HG03097 (cell line): ENCODE measurements around the gene CTCFL.

Experiments
- ATAC-seq: cut with Tn5 transposase; IDR thresholded peaks from one replicate; pipeline ENCODE4 v1.9.1; 2021; ENCODE audit not compliant: unreplicated experiment, low FRiP score

Gene CTCFL, protein sequence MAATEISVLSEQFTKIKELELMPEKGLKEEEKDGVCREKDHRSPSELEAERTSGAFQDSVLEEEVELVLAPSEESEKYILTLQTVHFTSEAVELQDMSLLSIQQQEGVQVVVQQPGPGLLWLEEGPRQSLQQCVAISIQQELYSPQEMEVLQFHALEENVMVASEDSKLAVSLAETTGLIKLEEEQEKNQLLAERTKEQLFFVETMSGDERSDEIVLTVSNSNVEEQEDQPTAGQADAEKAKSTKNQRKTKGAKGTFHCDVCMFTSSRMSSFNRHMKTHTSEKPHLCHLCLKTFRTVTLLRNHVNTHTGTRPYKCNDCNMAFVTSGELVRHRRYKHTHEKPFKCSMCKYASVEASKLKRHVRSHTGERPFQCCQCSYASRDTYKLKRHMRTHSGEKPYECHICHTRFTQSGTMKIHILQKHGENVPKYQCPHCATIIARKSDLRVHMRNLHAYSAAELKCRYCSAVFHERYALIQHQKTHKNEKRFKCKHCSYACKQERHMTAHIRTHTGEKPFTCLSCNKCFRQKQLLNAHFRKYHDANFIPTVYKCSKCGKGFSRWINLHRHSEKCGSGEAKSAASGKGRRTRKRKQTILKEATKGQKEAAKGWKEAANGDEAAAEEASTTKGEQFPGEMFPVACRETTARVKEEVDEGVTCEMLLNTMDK

DNA sequence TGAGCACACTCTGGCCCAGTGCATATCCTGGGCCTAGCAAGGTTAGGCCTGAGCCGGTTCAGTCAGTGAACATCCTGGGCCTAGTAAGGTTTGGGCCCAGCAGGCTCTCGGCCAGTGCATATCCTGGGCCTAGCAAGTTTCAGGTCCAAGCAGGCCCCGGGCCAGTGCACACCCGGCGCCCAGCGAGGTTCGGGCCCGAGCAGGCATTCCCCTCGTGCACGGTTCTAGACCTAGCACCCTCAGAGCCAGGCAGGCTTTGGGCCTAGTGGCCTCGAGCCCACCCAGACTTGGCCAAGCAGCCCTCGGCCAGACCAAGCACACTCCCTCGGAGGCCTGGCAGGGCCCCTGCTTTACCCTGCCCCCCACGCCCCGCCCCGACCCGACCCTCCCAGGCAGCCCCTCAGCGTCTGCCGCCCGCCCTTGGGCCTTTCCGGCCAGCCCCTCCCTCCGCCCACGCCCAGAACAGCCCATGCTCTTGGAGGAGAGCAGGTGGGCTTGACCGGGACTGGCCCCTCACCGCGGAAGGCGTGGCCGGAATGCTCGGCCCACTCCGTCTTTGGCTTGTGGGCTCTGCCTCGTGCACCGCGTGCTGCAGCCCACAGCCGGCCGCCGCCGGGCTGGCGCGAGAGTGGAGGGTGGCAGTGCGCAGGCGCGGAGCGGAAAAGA is at the start of gene CTCFL:
TSS of gene CTCFL (minus strand) at position 630 of the 666 bp plus-strand sequence. CDS start 935 bp downstream, outside the sequence.
- no peak for ATAC-seq

DNA sequence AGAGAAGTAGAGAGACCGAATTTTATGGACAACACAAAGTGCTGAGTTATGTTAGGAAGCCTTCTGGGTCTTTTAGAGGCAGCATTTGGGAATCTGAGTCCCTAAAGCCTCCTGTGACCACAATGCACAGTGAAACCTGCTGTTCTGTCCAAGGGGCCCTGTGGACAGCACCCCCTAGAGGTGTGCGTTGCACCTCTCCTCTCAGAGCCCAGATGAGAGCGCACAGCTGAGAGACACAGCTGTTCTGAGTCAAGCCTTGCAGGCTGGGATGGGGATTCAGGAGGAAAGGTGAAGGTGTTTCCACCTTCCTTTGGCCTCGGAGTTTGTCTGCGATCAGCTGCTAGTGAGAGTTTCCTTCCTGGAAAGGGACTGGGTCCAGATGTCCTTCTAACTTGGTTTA is 49.0 kb upstream of the CTCFL start:
- no peak for ATAC-seq

DNA sequence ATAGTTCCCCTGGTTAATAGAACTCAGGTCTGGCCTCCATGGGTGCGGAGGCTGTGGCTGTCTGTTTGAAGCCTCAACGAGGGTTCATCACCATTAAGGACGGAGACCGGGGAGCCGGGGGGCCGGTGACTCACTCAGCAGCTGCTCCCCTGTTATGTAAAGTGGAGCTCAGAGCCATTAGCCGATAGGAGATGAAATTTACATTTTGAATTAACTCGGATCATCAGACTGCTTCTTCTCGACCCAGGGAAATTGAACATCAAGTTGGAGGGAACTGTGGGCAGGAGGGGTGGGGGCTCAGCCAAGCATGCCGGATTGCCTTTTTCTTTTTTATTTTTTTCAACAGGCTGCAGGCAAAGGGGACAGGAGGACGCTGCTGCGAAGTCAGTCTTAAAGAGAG is 48.3 kb upstream of the CTCFL start:
- no peak for ATAC-seq

DNA sequence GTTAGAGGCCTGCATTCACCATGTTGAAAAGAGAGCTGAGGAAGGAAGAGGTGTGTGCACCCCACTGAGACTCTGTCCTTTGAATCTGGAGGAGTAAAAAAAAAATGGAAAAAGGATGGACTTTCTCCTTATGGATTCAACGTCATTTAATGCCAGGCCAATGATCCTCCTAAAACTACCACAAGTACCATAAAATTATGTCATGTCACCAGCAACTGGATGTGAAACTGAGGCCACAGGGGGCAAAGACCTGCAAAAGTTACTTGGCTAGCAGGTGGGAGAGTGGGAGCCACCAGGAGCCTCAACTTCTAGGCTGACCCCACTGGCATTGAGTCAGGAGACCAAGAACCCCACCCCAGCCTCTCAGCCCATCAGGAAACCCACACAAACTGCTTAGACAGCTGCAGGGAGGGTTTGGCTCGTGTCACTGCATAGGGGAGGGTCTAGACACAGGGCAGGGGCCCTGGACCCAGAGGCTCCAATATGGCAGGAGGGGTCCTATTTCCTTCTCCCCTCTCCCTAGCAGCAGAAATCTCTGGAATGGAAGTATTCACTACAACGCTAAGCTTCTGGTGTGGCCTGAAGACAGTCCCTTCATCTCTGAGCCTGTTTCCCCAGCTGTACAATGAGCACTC is 47.0 kb upstream of the CTCFL start:
- ATAC-seq, result no peak

DNA sequence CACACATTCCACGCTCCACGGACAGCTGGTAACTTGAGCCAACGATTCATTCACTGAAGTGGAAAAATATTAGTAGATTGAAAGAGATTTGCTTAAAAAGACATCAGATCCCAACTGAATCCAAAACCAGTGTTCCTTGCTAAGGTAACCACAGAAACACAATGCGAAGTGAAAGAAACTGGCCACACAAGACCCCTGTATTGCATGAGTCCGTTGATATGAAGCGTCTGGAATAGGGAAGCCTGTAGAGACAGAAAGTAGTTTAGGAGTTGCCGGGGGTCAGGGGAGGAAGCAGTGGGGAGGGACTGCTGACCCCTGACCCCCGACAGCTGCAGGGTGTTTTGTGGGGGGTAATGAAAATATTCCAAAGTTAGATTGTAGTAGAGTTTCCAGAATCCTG is 46.0 kb upstream of the CTCFL start:
- ATAC-seq, result no peak

DNA sequence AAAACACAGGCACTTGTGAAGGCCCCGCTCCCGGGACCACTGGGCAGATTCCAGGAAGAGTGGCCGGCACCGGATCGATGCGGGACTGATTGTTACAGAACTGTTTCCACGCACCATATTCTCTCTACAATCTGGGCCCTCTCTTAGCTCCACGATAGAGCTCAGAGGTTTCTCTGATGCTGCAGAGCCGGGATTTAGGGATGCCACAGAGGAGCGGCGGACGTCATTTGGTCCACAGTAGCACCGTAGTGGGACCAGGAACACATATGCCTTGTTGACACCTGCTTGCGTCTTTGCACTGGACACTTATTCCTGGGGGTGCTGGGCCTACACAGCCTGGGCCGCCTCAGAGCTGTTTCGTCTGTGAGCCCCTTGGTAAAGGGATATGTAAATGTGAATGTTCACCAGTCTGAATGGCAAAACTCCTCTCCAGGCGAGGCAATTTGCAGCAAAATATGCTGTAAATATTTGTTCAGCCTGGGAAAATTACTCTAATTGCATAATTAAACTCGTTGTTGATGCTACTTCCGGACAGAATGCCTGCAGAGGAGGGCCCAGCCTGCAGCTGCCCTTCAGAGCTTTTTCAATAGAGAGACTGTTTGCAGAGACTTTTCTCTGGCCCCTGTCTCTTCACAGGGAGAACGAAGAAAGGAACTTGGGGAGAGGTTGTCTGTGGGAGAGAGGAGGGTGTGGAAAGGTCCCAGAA is 45.4 kb upstream of the CTCFL start:
- ATAC-seq, result no peak

DNA sequence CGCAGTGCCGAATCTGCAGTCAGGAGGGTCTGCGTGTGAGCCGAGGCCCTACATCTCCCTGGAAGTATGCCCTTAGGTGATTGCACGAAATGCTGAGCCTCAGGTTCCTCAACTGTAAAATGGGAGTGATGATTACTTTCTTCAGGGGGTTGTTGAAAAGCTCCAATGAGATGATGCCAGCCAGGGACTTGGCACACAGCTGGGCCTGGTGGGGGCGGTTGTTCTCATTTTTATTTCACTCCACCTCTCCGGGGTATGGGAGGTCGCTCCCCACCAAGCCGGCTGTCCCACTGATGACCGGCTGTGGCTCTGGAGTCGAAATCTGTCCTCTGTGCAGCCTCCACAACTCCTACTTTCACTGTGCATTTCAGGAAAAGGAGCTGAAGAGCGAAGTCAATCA is 44.0 kb upstream of the CTCFL start:
- ATAC-seq, result no peak

DNA sequence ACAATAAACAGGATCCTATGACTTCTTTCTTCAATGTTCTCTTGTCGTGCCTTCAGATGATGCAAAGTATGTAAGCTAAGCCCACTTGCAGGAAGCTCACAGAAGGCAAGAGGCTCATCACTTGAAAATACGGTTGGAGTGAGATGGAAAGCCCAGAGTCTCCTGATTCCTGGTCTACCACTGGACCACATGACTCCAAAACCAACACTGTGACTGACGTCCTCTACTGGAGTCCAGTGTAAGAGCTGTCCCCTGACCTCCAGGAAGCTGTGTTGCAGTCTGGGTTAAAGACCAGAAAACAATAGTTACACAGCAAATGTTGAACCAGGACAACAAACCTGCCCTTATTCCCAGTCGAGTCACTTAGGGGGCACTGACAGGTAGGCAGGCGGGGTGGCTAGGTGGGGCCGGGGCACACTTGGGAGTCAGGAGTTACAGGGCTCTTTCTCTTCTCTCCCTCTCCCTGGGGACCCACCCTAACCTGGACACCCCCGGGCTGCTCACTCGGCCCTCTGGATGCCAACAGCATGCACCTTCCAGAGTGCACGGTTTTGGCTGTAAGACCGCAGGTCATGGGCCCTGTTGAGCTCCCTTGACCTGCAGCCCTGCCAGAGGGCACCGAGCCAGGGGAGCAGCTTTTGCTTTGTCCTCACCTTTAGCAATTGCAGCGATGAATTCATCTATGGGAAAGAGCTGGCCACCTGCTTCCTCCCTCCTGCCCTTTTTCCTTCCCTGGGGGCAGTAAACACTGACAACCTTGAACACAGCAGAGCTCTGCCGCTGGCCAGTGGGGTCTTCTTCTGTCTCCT is 43.4 kb upstream of the CTCFL start:
- ATAC-seq, result no peak

DNA sequence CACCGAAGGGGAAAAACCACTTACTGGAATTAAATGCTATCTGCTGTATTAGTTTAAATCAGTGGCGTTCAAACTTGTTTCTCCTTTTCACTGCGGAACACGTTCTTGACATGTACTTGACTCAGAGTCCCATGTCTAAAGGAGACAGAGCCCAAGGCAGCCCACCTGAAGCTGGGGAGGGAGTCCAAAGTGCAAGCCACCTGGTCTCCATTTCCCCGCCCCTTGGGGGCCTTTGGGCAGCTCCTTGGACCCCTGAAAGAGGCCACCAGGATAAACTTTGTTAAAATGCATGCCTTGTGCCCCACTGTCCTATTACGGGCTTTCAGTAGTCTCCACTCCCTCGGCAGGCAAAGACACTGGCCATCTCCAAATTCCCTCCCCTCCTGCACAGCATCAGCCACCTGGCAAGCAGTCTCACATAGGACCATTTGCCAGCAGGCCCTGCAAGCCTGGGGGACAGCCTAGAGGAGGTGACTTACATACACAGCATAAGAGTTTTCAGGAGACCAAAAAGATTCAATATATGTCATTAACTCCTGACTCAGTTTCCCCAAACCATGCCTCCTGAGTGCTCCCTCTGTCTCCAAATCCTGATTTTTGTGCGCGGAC is 42.6 kb upstream of the CTCFL start:
- ATAC-seq, result no peak

DNA sequence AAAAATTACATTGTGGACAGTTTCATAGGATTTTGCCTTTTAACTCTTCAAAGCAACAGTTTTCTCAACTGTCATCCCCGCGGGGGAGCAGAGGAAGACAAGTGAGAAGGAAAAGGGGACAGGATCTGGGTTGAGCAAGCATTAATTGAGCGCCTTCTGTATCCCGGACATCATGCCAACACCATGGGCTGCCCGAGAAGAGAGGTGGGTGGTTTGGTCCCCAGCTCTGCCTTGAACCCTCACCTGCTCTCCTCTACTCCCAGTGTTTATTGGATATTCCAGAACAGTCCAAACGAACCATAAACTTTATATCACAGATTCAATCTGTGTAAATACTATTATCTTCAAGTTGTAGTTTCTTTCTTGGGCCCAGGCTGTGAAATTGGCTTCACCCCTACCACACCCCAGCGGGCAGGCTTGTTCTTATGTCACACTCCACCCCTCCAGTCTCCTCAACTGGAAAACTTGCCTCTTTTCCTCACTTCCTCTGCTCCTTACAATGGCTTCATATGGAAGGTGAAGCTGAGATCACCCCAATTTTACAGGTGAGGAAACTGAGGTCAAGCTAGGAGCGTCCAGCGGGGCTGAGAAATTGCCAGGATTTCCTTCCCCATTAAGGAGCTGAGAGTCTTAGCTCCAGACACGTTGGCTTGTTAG is 42.0 kb upstream of the CTCFL start:
- no peak for ATAC-seq

DNA sequence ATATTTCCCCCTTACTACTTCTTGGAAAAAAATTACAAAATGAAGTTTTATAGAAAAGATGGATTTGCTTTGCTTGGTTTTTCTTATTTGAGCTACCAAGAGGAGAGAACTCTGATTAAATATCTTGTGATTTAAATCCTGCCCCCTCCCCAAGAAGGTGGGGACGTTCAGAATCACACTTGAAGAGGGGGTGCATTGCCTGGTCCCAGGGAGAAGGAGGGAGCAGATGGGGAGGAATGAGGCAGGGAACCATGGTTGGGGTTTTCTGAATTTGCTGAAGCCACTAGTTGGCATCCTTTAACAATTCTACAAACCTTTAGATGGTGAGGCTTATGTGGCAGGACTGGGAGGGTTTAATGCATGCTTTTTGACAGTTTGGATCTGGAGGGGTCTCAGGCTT is 41.5 kb upstream of the CTCFL start:
- no peak for ATAC-seq

DNA sequence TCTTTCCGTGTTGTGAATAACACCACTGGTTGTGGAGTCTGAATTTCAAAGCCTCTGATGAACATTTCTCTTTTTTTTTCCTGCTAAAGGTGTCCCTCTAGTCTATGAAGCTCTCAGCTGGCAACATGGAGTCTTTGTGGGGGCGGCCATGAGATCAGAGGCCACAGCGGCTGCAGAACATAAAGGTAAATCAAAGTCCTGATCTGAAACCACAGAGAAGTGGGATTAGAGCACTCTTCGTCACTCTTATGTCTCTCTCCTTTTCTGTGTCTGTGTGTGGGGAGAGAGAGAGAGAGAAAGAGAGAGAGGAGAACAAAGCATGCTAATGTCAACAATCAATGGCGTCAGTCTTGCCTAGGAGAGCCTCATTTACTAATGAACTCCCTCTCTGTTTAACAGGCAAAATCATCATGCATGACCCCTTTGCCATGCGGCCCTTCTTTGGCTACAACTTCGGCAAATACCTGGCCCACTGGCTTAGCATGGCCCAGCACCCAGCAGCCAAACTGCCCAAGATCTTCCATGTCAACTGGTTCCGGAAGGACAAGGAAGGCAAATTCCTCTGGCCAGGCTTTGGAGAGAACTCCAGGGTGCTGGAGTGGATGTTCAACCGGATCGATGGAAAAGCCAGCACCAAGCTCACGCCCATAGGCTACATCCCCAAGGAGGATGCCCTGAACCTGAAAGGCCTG is 40.2 kb upstream of the CTCFL start:
- no peak for ATAC-seq

DNA sequence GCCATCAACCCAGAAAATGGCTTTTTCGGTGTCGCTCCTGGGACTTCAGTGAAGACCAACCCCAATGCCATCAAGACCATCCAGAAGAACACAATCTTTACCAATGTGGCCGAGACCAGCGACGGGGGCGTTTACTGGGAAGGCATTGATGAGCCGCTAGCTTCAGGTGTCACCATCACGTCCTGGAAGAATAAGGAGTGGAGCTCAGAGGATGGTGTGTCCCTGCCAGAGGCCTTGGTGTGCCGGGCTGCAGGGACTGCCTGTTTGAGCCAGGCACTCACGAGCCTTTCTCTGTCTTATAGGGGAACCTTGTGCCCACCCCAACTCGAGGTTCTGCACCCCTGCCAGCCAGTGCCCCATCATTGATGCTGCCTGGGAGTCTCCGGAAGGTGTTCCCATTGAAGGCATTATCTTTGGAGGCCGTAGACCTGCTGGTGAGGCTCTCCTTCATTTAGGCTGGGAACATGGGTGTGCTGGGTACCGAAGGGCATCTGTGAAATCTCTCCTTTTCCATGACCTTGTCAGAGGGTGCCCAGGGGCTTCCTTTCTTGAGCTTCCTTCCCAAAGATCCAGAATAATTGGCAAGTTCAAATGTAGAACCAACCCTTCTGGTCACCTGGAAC is 39.4 kb upstream of the CTCFL start:
- ATAC-seq, result no peak

DNA sequence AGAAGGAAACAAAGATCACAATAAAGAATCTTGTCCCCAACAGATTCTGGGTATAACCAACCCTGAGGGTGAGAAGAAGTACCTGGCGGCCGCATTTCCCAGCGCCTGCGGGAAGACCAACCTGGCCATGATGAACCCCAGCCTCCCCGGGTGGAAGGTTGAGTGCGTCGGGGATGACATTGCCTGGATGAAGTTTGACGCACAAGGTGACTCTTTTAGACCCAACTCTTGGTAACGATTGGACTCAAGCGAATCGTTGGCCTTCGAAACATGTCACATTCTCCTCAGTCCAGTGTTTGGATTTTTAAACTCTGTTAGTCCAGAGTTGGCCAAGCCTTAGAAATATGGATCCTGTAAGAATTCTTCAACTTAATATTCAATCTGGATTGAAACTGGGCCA is 38.6 kb upstream of the CTCFL start:
- no peak for ATAC-seq

DNA sequence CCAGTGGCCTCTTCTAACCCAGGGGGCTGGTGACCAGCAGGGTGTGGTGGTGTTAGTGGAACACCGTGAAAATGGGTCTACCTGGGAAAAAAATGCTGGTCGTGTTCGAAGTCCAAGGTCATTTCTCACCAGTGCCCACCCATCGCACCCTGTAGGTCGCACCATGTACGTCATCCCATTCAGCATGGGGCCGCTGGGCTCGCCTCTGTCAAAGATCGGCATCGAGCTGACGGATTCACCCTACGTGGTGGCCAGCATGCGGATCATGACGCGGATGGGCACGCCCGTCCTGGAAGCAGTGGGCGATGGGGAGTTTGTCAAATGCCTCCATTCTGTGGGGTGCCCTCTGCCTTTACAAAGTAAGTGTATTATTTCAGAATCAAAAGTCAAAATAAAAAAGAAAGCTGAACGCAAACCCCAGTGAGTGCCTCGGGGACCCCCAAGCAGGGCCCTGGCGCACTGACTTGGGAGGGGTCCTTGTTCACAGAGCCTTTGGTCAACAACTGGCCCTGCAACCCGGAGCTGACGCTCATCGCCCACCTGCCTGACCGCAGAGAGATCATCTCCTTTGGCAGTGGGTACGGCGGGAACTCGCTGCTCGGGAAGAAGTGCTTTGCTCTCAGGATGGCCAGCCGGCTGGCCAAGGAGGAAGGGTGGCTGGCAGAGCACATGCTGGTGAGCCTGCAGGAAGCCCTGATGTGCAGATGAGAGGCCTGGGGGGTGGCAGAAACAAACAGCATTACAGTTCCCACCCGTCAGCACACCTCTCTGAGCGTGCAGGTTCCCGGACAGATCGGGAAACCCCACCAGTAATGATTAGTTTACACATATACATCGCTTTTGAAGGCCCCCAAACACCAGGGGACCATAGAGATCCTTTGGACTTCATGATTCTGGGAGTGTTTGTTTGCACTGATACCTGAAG is 37.9 kb upstream of the CTCFL start:
- no peak for ATAC-seq

DNA sequence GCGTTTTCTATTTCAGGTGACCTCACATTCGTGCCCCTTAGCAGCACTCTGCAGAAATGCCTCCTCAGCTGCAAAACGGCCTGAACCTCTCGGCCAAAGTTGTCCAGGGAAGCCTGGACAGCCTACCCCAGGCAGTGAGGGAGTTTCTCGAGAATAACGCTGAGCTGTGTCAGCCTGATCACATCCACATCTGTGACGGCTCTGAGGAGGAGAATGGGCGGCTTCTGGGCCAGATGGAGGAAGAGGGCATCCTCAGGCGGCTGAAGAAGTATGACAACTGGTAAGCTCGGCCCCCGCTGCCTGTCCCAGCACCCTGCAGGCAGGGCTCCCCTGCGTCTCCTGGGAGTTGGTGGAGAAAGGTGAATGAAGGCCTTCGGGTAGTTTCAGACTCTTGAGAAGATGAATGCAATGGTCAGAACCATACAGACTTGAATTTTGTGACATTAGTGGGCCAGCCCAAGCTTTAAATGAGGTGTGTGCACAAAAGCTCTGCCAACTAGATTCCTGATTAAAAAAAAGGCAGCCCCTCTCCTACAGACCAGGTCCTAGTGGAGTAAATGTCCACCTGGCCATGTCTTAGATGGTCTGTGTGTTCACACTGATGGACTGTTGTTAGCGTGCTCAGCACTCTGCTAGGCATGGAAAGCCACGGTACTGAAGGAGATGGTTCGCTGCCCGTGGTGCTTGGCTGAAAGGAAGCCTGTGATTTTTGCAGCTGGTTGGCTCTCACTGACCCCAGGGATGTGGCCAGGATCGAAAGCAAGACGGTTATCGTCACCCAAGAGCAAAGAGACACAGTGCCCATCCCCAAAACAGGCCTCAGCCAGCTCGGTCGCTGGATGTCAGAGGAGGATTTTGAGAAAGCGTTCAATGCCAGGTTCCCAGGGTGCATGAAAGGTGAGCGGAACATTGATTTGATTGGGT is 36.7 kb upstream of the CTCFL start:
- ATAC-seq, result no peak
